ENCODE results near the gene PLK1.

DNA sequence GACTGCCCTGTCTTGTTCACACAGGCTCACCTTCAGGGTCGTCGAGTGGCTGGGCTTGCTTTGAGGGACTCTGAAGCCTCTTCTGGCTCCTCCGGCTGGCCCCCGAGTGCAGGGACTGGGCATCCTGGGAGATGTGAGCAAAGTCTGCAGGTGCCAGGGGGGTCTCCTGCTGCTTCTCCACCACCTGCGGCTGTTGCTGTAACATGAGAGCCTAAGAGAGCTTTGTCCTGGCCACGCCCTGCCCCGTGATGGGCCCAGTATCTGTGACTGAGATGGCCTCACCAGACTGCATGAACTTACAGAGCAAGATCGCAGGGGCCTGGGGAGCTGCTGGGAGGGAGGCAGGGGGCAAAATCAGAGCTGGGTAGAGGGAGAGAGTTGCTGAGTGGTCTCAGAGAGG lies 21.8 kb downstream of the PLK1 start:
- TF ChIP-seq, protein P1, sequence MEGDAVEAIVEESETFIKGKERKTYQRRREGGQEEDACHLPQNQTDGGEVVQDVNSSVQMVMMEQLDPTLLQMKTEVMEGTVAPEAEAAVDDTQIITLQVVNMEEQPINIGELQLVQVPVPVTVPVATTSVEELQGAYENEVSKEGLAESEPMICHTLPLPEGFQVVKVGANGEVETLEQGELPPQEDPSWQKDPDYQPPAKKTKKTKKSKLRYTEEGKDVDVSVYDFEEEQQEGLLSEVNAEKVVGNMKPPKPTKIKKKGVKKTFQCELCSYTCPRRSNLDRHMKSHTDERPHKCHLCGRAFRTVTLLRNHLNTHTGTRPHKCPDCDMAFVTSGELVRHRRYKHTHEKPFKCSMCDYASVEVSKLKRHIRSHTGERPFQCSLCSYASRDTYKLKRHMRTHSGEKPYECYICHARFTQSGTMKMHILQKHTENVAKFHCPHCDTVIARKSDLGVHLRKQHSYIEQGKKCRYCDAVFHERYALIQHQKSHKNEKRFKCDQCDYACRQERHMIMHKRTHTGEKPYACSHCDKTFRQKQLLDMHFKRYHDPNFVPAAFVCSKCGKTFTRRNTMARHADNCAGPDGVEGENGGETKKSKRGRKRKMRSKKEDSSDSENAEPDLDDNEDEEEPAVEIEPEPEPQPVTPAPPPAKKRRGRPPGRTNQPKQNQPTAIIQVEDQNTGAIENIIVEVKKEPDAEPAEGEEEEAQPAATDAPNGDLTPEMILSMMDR (IDR thresholded peaks at IDR 0.05): no peak
- no peak for TF ChIP-seq POLR2A (IDR thresholded peaks at IDR 0.05)

Data from testis (tissue), 2 donors.